Measurements from ENCODE around the gene KCNC3.

The KCNC3 gene

DNA sequence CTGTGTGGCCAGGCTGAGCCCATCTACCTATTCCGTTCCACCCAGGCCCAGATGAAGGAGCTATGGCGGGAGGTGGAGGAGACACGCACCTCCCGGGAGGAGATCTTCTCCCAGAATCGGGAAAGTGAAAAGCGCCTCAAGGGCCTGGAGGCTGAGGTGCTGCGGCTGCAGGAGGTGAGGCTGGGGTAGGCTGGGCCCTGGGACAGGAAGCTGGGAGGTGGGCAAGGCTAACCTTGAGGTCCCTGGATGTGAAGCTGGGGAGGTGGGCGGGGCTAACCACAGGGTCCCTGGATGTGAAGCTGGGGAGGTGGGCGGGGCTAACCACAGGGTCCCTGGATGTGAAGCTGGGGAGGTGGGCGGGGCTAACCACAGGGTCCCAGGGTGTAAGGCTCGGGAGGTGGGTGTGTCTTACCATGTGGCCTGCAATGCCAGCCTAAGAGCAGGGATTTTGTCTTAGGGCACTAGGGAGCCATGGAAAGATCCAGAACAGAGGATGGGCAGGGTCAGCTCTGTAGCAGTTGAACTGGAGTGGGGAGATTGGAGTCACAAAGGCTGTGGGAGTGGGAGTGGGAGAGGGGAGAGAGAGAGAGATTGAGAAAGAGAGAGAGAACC is 36.9 kb downstream of the KCNC3 start:
- Histone ChIP-seq H3K79me2 (ENCODE audit: insufficient read depth, low read length) (no peaks in the 10 kb centered on the region), H4K20me1 (ENCODE audit: insufficient read depth, low read length, poor library complexity, severe bottlenecking) (no peaks in the 10 kb centered on the region), H2AFZ (ENCODE audit: low read length) (no peak overlapping the region), H3K9ac (ENCODE audit: low read depth, low read length, poor library complexity, severe bottlenecking) (no peak overlapping the region), H3F3A (ENCODE audit: low read depth) (no peaks in the 10 kb centered on the region), H3K27me3 (ENCODE audit: insufficient read depth, low read length, poor library complexity, severe bottlenecking) (no peaks in the 10 kb centered on the region), H3K4me2 (ENCODE audit: low read depth, low read length, poor library complexity, severe bottlenecking) (no peak overlapping the region), H3K36me3 (ENCODE audit: insufficient read depth, low read length) (no peaks in the 10 kb centered on the region), H3K9me2 (replicated peaks; ENCODE audit: low read depth, low read length) (no peaks in the 10 kb centered on the region), H3K4me1 (ENCODE audit: insufficient read depth, low read length, poor library complexity, severe bottlenecking) (no peaks in the 10 kb centered on the region), H3K4me3 (ENCODE audit: low read length, poor library complexity, severe bottlenecking) (no peak overlapping the region), H3K9me3 (ENCODE audit: insufficient read depth, low read depth, low read length) (0 out of 2 replicates have a peak, but pooled peaks cover under 1% of the 10 kb centered on the region)
- TF ChIP-seq, protein P1, sequence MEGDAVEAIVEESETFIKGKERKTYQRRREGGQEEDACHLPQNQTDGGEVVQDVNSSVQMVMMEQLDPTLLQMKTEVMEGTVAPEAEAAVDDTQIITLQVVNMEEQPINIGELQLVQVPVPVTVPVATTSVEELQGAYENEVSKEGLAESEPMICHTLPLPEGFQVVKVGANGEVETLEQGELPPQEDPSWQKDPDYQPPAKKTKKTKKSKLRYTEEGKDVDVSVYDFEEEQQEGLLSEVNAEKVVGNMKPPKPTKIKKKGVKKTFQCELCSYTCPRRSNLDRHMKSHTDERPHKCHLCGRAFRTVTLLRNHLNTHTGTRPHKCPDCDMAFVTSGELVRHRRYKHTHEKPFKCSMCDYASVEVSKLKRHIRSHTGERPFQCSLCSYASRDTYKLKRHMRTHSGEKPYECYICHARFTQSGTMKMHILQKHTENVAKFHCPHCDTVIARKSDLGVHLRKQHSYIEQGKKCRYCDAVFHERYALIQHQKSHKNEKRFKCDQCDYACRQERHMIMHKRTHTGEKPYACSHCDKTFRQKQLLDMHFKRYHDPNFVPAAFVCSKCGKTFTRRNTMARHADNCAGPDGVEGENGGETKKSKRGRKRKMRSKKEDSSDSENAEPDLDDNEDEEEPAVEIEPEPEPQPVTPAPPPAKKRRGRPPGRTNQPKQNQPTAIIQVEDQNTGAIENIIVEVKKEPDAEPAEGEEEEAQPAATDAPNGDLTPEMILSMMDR (conservative IDR thresholded peaks at IDR 0.05; ENCODE audit: low read length), result no peak
- no peak for TF ChIP-seq EZH2phosphoT487 (IDR thresholded peaks at IDR 0.05; ENCODE audit: borderline replicate concordance)

DNA sequence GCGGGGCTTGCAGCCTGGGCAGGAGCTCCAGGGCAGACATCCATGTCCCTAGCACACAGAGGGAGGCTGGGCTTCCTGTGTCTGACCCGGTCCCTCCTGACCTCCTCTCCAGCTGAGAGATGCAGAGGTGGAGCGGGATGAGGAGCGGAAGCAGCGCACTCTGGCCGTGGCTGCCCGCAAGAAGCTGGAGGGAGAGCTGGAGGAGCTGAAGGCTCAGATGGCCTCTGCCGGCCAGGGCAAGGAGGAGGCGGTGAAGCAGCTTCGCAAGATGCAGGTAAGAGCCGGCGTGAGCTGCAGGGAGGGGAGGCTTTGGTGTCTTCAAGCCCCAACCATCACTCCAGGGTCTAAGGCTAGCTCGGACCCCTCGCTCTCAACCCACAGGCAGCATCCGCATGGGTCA is 38.4 kb downstream of the KCNC3 start:
- Histone ChIP-seq H2AFZ (ENCODE audit: low read length) (no peak overlapping the region), H3K36me3 (ENCODE audit: insufficient read depth, low read length) (no peaks in the 10 kb centered on the region), H3K9me3 (ENCODE audit: insufficient read depth, low read depth, low read length) (peaks cover 7% of the 10 kb centered on the region; the same call in 1 of the 2 replicates), H3K27me3 (ENCODE audit: insufficient read depth, low read length, poor library complexity, severe bottlenecking) (no peaks in the 10 kb centered on the region), H3K4me2 (ENCODE audit: low read depth, low read length, poor library complexity, severe bottlenecking) (no peak overlapping the region), H3K4me3 (ENCODE audit: low read length, poor library complexity, severe bottlenecking) (no peak overlapping the region), H3K79me2 (ENCODE audit: insufficient read depth, low read length) (no peaks in the 10 kb centered on the region), H3K4me1 (ENCODE audit: insufficient read depth, low read length, poor library complexity, severe bottlenecking) (no peaks in the 10 kb centered on the region), H4K20me1 (ENCODE audit: insufficient read depth, low read length, poor library complexity, severe bottlenecking) (no peaks in the 10 kb centered on the region), H3F3A (ENCODE audit: low read depth) (no peaks in the 10 kb centered on the region), H3K9me2 (replicated peaks; ENCODE audit: low read depth, low read length) (no peaks in the 10 kb centered on the region), H3K9ac (ENCODE audit: low read depth, low read length, poor library complexity, severe bottlenecking) (no peak overlapping the region)
- TF ChIP-seq, protein P1 (conservative IDR thresholded peaks at IDR 0.05; ENCODE audit: low read length), result no peak
- TF ChIP-seq EZH2phosphoT487 (IDR thresholded peaks at IDR 0.05; ENCODE audit: borderline replicate concordance), result no peak

DNA sequence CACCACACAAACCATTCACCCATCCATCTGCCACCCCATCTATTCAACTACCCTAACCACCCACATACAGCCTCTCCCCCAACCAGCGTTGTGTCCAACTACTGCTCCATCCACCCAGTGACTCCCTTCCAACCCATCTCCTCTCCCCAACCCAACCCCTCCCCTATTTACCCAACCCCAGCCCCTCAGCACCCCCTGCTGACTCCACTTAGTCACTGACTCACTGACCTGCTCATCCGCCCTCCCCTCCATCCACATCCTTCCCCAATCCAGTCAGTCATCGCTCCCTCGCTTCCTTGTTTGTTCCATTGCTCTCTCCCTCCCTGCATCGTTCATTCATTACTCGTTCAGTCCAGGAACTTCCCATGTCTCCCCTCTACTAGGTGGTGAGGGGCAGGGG is 39.2 kb downstream of the KCNC3 start:
- Histone ChIP-seq H3K4me3 (ENCODE audit: low read length, poor library complexity, severe bottlenecking) (no peak overlapping the region), H3K4me1 (ENCODE audit: insufficient read depth, low read length, poor library complexity, severe bottlenecking) (no peaks in the 10 kb centered on the region), H3K9me3 (ENCODE audit: insufficient read depth, low read depth, low read length) (peaks cover 9% of the 10 kb centered on the region; the same call in 1 of the 2 replicates), H3K9ac (ENCODE audit: low read depth, low read length, poor library complexity, severe bottlenecking) (no peak overlapping the region), H3K4me2 (ENCODE audit: low read depth, low read length, poor library complexity, severe bottlenecking) (no peak overlapping the region), H3K79me2 (ENCODE audit: insufficient read depth, low read length) (no peaks in the 10 kb centered on the region), H3F3A (ENCODE audit: low read depth) (no peaks in the 10 kb centered on the region), H4K20me1 (ENCODE audit: insufficient read depth, low read length, poor library complexity, severe bottlenecking) (no peaks in the 10 kb centered on the region), H3K27me3 (ENCODE audit: insufficient read depth, low read length, poor library complexity, severe bottlenecking) (no peaks in the 10 kb centered on the region), H3K36me3 (ENCODE audit: insufficient read depth, low read length) (no peaks in the 10 kb centered on the region), H2AFZ (ENCODE audit: low read length) (no peak overlapping the region), H3K9me2 (replicated peaks; ENCODE audit: low read depth, low read length) (no peaks in the 10 kb centered on the region)
- TF ChIP-seq, protein P1 (conservative IDR thresholded peaks at IDR 0.05; ENCODE audit: low read length), result no peak
- TF ChIP-seq EZH2phosphoT487 (IDR thresholded peaks at IDR 0.05; ENCODE audit: borderline replicate concordance), result no peak

Measured in Loucy (cell line).